Measurements from ENCODE around the gene SPANXN2.

The SPANXN2 gene

DNA sequence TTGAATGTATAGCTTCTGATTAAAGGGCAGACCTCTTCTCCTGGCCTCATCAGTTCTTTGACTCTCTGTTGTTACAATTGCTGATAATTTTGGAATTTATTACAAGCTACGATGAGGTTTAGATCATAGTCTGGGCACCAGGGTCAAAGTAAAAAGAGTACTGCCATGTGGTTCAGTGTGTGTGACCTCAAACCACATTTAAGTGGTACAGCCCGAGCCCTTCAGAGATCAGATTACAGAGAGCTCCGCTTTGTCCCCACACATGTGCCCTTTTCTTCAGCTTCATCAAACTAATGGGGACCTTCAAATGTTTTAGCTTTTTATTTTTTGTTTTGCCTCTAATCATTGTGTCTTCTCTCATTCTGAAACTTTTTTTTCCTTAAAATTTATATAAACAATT lies 37.1 kb downstream of the SPANXN2 start:
- no peaks in the 10 kb centered on the region for H3K4me1 ChIP-seq (ENCODE audit: control insufficient read depth, insufficient read depth, low read length, poor library complexity, severe bottlenecking)
- no peak overlapping the region for H3K27ac ChIP-seq (ENCODE audit: insufficient read depth, low read length, poor library complexity, severe bottlenecking)

DNA sequence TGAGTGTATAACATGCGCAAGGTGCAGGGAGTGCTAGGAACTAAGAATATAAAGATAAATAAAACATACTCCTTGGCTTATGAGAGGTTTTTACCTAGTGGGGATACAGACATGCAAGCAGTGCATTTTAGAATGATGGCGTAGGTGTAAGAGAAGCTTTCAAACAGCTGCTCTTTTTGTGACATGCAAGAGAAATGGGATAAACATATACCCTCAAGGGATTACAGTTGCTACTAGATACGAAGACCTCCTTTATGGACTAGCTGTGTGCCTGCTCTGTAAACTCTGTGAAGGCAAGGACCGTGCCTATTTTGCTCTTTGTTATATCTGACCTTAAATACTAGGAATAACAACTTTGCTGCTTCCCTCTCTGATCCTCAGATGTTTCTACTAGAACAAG lies 45.6 kb downstream of the SPANXN2 start:
- H3K36me3 ChIP-seq (ENCODE audit: control insufficient read depth, insufficient read depth, low read length) = no peaks in the 10 kb centered on the region
- DNase-seq = no peak
- no peak overlapping the region for H3K4me3 ChIP-seq (ENCODE audit: insufficient read depth, low read depth, low read length, poor library complexity, severe bottlenecking)
- H3K9me3 ChIP-seq (ENCODE audit: control insufficient read depth, low read length) = no peaks in the 10 kb centered on the region
- H3K27ac ChIP-seq (ENCODE audit: insufficient read depth, low read length, poor library complexity, severe bottlenecking) = no peak overlapping the region
- no peaks in the 10 kb centered on the region for H3K4me1 ChIP-seq (ENCODE audit: control insufficient read depth, insufficient read depth, low read length, poor library complexity, severe bottlenecking)
- H3K27me3 ChIP-seq (replicated peaks; ENCODE audit: control insufficient read depth, insufficient read depth, low read length, poor library complexity, severe bottlenecking) = no peaks in the 10 kb centered on the region

More for the DNA sequence above, 37.1 kb downstream of the SPANXN2 start:
- Histone ChIP-seq H3K9me3 (ENCODE audit: control insufficient read depth, low read length) (no peaks in the 10 kb centered on the region), H3K4me3 (ENCODE audit: insufficient read depth, low read depth, low read length, poor library complexity, severe bottlenecking) (no peak overlapping the region), H3K36me3 (ENCODE audit: control insufficient read depth, insufficient read depth, low read length) (no peaks in the 10 kb centered on the region), H3K27me3 (replicated peaks; ENCODE audit: control insufficient read depth, insufficient read depth, low read length, poor library complexity, severe bottlenecking) (no peaks in the 10 kb centered on the region)
- no peak for DNase-seq

- Histone ChIP-seq H3K9me3 (ENCODE audit: control insufficient read depth, low read length) (no peaks in the 10 kb centered on the region), H3K27me3 (replicated peaks; ENCODE audit: control insufficient read depth, insufficient read depth, low read length, poor library complexity, severe bottlenecking) (no peaks in the 10 kb centered on the region), H3K36me3 (ENCODE audit: control insufficient read depth, insufficient read depth, low read length) (no peaks in the 10 kb centered on the region), H3K27ac (ENCODE audit: insufficient read depth, low read length, poor library complexity, severe bottlenecking) (no peak overlapping the region), H3K4me3 (ENCODE audit: insufficient read depth, low read depth, low read length, poor library complexity, severe bottlenecking) (no peak overlapping the region), H3K4me1 (ENCODE audit: control insufficient read depth, insufficient read depth, low read length, poor library complexity, severe bottlenecking) (no peaks in the 10 kb centered on the region)
- no peak for DNase-seq
These were observed 51.2 kb downstream of the SPANXN2 start for GRCh38 chrX:143669395-143669794.

DNA sequence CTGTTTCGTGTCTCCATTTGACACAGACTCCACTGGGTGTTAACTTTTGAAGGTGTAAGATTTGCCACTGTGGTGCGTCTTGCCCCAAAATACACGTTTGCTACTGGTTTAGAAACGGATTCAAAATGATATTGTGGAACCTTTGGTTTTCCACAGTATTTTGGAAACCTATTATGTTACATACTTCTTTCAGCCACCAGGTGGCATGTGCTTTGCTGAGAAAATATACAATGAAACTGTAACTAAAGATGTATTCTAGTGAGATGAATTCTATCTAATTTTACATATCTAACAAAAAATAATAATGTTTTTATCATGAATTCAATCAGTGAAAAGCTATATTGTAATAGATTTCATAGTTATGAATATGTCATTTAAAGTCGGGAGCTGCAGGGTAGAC lies 56.2 kb downstream of the SPANXN2 start:
- DNase-seq = no peak
- H3K9me3 ChIP-seq (ENCODE audit: control insufficient read depth, low read length) = no peaks in the 10 kb centered on the region
- H3K4me3 ChIP-seq (ENCODE audit: insufficient read depth, low read depth, low read length, poor library complexity, severe bottlenecking) = no peak overlapping the region
- no peaks in the 10 kb centered on the region for H3K4me1 ChIP-seq (ENCODE audit: control insufficient read depth, insufficient read depth, low read length, poor library complexity, severe bottlenecking)
- H3K27ac ChIP-seq (ENCODE audit: insufficient read depth, low read length, poor library complexity, severe bottlenecking) = no peak overlapping the region
- H3K27me3 ChIP-seq (replicated peaks; ENCODE audit: control insufficient read depth, insufficient read depth, low read length, poor library complexity, severe bottlenecking) = no peaks in the 10 kb centered on the region
- no peaks in the 10 kb centered on the region for H3K36me3 ChIP-seq (ENCODE audit: control insufficient read depth, insufficient read depth, low read length)

DNA sequence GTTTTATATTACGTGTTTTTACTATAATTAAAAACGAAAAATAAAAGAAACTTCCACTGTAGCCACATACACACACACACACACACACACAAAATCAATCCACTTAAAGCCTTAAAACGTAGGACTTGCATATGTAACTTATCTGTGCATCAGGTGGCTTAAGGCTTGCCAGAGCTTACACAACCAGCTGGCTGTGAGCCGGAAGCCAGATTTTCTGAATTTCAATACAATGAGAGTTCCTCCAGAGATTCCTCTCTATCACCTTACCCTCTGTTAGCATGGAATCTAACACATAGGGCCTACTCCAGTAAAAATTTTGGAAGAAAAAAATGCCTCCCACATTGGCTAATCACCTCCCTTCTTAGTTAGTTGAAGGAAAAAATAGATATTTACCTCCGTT lies 56.8 kb downstream of the SPANXN2 start:
- no peak for DNase-seq
- H3K4me1 ChIP-seq (ENCODE audit: control insufficient read depth, insufficient read depth, low read length, poor library complexity, severe bottlenecking) = no peaks in the 10 kb centered on the region
- no peaks in the 10 kb centered on the region for H3K9me3 ChIP-seq (ENCODE audit: control insufficient read depth, low read length)
- no peak overlapping the region for H3K4me3 ChIP-seq (ENCODE audit: insufficient read depth, low read depth, low read length, poor library complexity, severe bottlenecking)
- H3K27ac ChIP-seq (ENCODE audit: insufficient read depth, low read length, poor library complexity, severe bottlenecking) = no peak overlapping the region
- no peaks in the 10 kb centered on the region for H3K36me3 ChIP-seq (ENCODE audit: control insufficient read depth, insufficient read depth, low read length)
- no peaks in the 10 kb centered on the region for H3K27me3 ChIP-seq (replicated peaks; ENCODE audit: control insufficient read depth, insufficient read depth, low read length, poor library complexity, severe bottlenecking)
